CD1c-positive myeloid dendritic cell (primary cell): Measurements from ENCODE around the gene GNAT3.
A peak's percentile ranks its signal among the peaks of the same experiment; 100 is the strongest.

Experiments
- DNase-seq: peaks from one replicate; pipeline ENCODE4 v3.0.0-alpha.2; 2016; ENCODE audit errors: extremely low spot score

The GNAT3 gene

DNA sequence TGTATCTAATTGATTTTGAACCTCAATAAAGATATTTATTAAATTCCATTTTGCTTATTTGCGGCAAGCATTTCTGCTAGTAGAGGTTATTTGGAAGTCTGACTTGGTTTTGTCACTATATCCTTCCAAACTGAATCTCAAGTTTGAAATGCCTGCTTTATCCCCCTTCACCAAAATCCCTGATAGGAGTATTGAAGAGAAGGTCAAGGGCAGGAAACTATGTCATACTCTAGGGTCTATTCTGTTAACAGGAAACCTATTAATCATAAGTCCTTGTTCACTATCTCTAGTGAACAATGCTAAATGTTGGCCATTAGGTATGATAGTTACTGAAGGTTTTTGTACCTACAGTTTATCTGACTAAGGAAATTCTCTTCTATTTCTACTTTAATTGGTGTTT lies 11.5 kb downstream of the GNAT3 start:
- DNase-seq = no peak

DNA sequence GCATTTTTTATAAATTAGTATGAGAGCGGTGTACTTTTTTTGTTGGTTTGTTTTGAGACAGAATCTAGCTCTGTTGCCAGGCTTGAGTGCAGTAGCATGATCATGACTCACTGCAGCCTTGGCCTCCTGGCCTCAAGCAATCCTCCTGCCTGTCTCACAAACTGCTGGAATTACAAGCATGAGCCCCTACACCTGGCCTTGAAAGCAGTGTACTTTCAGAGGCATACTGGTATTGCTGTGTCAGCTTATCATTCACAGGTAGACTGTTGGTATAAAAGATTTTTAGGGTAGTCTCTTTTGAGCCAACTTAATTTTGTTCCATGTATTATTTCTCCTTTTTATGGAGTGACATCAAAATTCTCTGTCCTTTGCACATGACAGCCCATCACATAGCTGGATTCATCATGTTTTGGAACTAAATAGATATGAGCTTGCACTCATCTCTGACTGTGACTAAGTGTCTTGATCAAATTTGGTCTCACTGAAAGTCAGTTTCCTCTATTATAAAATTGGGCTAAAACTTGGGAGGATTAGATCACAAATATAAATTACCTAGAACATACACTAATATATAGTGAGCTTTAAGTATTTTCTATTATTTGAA lies 12.4 kb downstream of the GNAT3 start:
- peak; percentile 8 for DNase-seq

DNA sequence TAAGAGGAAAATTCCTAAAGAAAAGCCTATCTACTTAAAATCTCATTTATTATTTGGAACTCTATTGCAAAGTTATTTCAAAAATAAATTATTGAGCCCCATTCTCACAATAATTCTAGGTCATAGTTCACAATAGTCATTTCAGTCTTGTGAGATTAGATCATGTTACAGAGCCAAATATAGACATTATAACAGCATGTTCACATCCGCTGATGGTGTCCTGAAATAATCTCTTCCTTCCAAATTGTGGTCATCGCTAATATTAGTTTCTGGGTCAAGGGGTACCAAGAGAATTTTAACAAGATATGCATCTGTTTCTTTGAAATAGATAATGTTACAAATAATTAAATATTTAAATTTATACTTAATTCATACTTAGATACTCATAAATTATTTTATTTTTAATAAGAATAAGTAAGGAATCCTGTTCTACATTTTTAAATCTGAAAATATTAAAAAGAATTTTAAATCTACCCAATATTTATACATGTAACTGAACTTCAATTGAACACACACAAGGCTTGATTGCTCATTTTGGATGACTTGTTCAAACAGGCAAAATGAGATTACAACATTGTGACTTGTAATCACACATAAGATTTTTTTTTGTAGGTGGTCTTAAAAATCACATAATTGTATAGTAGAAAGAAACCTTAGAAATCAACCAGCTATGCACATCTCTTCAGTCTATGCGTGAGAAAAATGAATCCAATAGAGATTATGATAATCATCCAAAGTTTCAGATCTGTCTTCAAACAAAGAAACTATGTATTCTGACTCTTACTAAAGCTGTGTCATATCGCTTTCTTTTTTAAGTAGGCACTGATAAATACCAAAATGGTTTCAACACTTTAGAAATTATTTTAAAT lies 13.1 kb downstream of the GNAT3 start:
- DNase-seq = no peak

DNA sequence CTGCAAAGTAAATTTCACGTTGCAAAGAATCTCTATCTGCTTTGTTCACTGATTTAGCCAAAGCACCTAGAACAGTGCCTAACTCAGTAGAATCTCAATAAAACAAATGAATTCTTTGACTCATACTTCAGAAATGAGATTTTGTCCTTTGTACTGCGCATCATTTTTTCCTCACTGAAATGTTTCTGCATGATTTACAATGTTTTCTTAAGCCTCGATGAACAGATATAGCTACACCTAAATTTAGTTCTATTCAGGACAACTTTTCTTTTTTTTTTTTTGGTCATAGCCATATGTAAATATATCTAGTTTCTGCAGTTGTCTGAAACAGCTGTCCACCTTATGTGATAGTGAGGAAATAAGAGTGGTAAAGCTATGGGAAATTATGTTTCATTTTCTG lies 15.3 kb downstream of the GNAT3 start:
- DNase-seq = no peak

DNA sequence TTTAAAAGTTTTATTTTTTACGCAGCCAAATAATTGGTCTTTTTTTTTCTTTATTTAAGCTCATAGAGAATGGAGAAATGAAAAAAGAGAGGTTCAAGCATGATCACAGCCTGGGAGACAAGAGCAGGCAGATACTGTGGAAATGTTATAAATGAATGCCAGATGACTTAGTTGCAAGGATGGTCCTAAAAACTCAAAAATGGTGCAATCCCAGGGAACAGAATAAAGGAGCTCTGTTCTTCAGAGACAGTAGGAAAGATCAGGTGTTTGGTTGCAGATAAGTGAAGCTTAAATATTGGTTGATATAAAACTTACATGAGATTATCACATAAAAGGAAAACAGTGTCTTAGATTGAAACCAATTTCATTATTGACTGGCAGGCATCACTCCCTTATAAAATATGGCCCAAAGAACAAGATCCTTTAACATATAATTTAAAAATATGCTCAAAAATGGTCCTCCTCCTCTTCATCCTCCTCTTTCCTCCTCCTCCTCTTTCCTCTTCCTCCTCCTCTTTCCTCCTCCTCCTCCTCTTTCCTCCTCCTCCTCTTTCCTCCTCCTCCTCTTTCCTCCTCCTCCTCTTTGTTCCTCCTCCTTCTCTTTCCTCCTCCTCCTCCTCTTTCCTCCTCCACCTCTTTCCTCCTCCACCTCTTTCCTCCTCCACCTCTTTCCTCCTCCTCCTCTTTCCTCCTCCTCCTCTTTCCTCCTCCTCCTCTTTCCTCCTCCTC lies 18.6 kb downstream of the GNAT3 start:
- no peak for DNase-seq

DNA sequence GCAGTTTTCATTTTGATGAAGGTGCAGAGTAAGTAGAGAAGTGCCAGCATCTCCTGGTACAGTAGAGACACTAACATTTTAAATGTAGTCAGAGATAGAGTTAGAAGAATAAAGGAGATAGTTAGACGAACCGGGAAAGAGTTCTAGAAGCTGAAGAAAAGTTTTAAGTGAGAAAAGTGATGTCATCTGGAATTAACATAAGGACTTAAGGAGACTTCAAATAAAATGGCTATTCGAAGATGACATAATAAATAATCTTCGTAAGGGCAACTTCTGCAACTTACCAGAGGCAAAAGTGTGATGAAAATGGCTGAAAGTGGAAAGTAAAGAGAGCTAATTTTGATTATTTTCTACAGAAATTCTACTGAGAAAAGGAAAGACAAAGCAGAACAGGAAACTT lies 20.4 kb downstream of the GNAT3 start:
- no peak for DNase-seq

DNA sequence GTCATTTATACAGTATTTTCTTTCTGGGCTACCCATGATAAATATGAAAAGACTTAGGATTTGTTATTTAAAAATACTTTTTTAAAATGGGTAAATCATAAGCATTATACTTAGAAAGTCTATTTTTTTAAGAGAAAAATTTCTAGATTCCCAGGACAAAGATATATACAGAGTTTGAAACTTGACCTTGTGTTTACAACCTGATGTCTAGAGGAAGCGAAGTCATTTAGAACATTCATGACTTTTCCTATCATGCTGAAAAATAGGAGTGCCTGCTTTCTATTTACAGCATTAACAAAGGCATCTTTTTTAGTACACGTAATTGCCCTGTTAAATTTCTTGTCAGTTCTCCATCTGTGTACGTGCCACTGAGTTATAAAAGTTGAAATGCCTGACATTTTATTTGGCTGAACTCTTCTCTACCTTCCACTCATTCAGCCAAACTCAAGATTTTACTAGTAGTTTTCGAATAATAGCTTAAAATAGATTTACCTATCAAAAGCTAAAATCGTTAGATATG lies 23.0 kb downstream of the GNAT3 start:
- no peak for DNase-seq

DNA sequence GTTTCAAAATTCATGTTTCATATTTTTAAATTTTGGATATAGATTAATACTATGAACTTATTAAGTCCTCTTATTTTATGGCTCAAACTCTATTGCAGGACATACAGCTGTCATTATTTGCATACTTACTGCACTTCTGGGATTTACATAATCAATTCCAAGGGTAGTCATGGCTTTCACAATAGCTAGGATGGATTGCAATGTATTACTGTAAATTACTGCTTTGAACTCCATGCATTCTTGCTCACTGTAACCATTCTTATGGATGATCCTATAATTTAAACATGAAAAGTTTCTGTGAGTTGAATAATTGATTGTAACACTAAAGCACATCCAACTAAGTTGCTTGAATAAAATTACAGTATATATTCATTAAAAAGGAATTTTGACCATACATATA lies 23.5 kb downstream of the GNAT3 start:
- no peak for DNase-seq

DNA sequence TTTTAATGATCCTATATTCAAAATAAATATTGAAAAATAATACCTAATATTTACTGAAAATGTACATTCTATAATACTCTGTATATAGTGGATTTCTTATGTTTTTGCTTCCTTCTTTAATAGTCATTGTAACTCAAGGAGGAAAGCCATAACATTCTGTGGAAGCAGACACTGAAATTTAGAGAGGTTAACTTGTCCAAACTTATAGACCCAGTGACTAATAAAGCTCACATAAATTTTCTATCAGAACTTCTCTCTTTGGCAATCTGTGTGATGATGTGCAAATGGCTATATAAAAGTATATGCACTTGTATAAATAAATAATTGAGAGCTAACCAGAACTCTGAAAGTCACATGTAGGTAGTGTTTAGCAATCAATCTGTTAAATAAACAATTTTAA lies 26.1 kb downstream of the GNAT3 start:
- no peak for DNase-seq

DNA sequence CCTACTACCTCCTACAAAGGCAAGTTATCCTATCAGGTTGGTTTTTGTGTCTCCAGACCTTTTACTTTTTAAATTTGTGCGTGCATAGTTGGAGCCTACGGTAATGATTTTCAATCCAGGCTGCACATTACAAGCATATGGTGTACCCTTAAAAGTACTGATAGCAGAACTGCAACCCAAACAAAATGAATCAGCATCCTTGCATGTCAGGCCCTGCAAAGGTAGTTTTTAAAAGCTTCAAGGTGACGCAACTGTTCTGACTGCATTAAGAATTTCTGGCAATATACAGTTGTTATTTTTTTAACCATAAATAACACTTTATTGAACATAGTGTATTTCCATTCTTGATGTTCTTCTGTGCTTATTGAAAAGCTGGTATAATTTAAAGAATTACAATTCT lies 28.9 kb downstream of the GNAT3 start:
- DNase-seq = no peak

DNA sequence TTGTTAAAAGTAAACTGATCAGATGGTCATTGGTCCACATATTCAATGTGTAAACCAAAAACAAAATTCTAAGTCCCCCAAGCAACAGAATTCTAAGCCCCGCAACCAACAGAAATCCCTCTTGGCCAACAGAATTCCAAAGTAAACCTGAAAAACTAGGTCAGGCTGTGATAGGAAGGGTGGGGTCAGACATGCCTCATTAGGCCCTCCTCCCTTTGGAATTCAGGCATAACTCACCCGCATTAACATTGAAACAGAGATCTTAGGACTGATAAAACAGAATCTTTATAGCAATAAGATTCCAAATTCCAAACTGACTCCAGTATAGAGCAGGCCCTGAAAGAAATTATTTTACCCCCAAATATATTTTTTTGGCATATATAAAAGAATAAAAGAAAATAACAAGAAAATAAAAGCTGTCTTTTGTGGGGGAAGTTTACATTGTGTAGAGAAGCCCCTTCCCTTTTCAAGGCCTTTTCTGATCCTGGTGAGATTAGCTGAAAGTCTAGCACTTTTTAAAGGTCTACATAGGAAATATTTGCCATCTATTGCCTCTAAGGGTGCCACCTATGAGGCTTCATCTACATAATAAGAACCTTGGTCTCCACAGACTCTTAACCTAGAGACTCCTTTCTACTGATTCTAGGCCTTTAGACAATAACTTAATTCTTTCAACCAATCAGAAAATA lies 30.5 kb downstream of the GNAT3 start:
- DNase-seq = no peak

DNA sequence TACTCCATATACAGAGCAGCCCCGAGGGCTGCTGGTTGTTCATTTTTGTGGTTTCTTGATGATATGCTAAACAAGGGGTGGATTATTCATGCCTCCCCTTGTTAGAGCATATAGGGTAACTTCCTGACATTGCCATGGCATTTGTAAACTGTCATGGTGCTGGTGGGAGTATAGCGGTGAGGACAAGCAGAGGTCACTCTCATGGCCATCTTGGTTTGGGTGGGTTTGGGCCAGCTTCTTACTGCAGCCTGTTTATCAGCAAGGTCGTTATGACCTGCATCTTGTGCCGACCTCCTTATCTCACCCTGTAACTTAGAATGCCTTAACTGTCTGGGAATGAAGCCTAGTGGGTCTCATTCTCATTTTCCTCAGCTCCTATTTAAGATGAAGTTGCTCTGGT lies 31.3 kb downstream of the GNAT3 start:
- no peak for DNase-seq

DNA sequence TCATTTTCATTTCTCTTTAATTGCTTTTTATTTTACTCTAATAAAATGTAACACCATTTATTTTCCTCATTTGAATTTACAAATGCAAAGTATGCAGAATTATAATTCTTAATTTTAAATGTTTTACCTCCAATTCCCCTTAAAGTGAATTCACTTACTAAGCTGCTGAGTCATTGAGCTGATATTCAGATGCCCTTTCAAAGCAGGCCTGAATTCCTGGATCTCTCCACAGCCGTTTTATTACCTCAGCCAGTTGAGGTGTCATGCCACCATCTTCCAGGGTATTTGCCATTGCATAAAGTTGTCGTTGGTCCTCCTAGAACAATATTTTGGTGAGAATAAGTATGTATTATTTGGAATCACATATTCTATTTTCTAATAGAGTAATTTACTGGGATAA lies 33.2 kb downstream of the GNAT3 start:
- no peak for DNase-seq

DNA sequence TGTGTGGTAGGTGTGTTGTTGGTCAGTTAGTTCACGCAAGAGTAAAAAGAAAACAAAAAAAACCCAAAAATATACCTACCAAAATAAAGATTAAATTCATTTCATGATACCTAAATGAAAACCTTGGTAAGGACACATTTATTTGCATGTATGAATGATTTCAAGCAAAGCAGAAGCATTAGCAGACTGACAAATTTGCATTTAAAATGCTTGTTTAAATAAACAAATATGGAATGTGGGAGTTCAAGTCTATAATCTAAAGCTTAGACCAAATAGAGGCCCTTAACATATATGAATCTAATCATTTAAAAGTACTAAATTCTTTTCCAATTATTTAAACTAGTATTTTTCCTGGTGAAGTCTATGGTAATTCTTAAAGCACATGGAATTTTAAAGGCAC lies 35.8 kb downstream of the GNAT3 start:
- DNase-seq = no peak

DNA sequence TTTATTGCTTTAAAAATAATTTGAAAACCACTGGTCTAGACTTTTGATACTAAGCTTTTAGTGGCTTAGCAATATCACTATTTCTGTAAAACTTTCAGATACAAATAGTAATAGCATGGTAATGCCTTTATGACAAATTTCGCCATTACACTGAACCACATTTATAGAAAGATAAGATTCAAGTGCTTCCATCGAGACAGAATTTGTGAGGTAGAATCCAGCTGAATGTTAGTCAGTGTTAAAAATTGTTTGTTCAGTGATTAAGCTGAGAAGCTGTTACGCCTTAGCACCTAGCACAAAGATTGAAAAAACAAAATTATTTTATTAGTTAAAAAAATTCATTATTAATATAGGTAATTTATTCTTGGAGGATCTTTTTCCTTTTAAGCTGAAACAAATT lies 36.5 kb downstream of the GNAT3 start:
- no peak for DNase-seq

DNA sequence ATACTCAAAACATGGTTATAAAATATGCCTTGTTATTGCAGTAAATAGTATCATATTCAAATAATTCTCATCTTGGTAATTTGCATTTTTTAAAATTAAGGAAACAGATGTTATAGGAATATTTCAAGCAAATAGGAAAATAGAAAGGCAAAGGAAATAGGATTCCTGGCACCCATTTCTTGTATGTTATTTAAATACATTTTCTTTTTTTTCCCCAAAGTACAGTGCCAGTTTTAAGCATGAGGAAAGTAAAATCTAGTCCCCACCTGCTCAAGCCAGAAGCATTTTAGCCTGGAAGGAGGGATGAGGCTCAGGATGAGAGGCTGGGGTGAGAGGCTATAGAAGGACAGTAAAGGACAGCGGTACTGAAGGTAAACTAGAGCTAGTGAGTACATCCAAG lies 38.1 kb downstream of the GNAT3 start:
- no peak for DNase-seq

DNA sequence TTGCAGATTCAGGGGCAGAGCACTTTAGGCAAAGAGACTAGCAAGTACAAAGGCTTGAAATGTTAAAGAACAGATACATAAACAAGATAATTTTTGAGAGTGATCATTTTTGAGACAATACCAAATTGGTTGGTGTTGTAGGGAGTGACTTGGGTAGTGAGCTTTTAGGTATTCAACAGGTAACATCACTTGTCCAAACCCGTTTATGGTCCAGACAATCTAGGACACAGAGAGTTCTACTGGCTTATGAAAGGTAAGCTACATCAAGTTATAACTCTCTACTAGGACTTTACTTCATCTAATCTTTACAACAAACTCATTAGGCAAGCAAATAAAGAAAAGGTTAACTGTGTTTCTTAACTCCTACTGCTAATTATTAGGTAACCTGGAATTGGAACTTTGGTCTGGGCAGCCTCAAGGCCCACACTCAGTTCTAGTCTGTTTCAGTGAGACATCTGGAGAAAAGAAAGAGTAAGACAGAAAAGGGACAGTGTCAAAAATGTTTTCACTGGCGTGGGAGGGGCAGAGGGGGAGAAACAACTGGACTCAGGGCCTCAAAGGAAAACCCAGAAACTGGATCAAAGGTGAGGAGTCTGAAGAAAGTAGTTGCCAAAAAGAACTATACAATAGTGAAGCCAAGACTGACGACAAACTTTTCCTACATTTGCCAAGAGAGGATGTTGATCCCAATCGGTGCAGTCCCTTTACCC lies 39.2 kb downstream of the GNAT3 start:
- no peak for DNase-seq

DNA sequence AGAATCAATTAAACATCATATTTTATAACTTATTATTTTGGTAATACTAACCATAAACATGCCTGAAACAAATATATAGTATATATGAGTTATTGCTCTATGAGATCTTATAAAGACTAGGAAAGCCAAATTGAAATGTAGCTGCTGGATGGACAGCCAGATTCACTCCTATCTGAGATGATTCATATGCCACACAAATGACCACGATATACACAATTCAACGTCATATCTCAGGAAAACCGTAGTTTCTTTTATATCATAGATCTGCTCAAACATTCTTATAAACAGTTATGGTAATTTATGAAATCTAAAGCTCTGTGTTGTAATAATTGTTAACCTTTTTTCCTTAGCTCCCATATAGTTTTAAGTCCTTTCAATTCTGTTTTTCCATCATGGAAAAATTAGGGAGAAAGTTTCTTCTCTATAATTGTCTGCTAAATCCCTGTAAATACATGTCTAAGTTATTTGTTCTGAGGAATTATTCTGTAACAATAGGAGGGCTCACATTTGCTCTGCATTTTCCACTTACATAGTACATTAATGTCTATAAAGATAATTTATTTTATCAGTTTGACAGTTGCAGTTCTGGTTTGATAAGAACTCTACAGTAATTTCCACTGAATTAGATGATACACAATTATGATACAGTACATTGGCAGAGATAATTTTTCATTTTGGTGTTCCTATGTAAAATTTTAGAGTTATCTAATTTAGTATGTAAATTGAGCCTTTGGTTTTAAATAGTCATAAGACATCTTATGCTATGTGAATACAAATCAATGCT lies 42.7 kb downstream of the GNAT3 start:
- no peak for DNase-seq

DNA sequence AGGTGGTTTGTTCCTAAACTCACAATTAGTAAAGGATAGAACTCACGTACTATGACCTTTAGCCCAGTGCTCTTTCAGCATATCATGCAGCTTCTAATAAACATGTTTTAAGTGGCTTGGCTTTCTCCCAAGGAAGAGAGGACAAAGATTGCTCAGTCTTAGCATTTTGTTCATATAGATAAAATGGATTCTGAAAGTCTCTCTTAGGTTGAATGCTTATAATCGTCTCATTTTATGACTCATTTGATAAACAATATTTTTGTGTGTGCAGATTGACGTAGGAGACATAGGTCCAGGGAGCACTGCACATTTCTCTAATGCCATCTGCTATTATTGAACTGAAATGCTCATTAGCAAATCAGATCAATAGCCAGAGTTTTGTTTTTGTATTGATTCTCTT lies 44.8 kb downstream of the GNAT3 start:
- no peak for DNase-seq

DNA sequence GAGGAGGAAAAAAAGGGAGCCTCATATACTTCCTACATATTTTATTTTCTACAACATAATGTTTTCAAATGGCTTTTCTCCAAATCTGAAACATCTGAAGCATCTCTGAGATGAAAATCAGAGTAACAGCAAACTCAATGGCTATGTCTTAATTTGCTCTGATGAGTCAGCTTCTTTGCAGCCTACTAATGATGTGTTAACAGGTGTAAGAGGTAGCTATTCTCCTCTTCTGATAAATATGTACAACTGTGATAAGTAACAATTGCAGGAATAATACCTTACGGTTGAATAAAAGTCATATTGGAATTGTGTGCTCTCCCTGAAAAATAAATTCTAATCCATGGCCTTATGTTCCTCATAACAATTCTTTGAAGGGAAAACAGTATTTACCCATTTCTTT lies 45.2 kb downstream of the GNAT3 start:
- DNase-seq = no peak

DNA sequence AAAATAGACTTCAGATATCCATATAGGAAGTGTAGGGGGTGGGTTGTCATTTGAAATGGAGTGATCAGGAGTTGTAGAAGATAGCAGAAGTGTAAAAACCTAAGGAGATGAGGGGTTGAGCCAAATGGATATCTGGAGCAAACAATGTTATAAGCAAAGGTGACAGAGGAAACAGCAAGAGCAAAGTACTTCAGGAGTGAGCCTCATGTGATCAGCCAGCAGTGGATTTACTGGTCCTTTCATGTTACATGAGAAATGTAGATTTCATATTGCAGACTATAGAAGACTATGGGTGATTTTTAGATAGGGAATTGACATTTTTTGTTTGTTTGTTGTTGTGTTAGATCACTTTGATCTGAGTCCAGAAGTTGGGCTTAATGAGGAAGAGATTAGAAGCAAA lies 47.7 kb downstream of the GNAT3 start:
- no peak for DNase-seq
